Stimulated activated CD8-positive, alpha-beta memory T cell treated with anti-CD3 and anti-CD28 coated beads, Interleukin-7, amount 100 ng/mL, for 48 hours (primary cell): ENCODE measurements around the gene SHKBP1.

ENCODE experiments used
- DNase-seq, 2 donors: peaks; one replicate each; pipeline ENCODE4 v3.0.0-alpha.2; 2020; ENCODE audit warnings: low read depth in 1 of 2; ENCODE audit errors: extremely low read depth in 1 of 2

Gene SHKBP1

GRCh38 chr19:40632311-40633036 lies 55.8 kb downstream of the SHKBP1 start:
- DNase-seq, result no peak

DNA sequence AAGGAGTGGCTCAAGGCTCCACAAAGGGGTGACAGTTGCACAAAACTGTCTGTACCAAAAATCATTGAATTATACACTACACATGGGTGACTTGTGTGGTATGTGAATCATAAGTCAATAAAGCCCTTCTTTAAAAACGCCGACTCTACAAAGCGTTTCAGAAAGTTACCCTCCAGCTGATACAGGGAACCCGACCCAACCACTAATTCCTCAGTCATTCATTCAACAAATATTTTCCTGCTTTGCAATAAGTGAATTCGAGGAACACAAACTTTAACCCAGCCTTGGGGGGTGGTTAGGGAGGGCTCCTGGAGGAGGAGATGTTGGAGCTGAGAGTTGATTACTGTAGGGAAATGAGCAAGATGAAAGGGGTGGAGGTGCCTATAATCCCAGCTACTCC lies 56.5 kb downstream of the SHKBP1 start:
- DNase-seq, result no peak

GRCh38 chr19:40638327-40638726 lies 61.7 kb downstream of the SHKBP1 start:
- no peak for DNase-seq

GRCh38 chr19:40639638-40639982 lies 62.9 kb downstream of the SHKBP1 start:
- DNase-seq, result no peak

- no peak for DNase-seq
Observed at GRCh38 chr19:40640744-40641143, 64.1 kb downstream of the SHKBP1 start.
